AG04450 (cell line): ENCODE results near the gene NT5C2. TPM values are rescaled to one million over a fixed set of nuclear protein-coding genes. Genes with fewer than 3 reads are reported as not detected.

Experiments used
- CTCF ChIA-PET: fragments of 300-600, 350-600 bp; formaldehyde crosslinking; extraction: SDS; loops from one replicate; lab custom pipeline; 2022; ENCODE audit warnings: antibody characterized with exemption, inconsistent platforms; lab: Charles Lee
- POLR2A ChIA-PET: fragments of 350-600 bp; formaldehyde crosslinking; extraction: SDS; loops from one replicate; lab custom pipeline; 2021; ENCODE audit warnings: antibody characterized with exemption, inconsistent platforms; lab: Yijun Ruan, JAX
- DNase-seq: peaks from one replicate; pipeline ENCODE4 v3.0.0-alpha.2; 2011; ENCODE audit warnings: low read depth, low spot score
- H3K27ac ChIP-seq: one replicate; pipeline ENCODE4 v1.5.1; 2012; ENCODE audit warnings: low read depth, low read length, control low read depth
- H3K27me3 ChIP-seq: one replicate; pipeline ENCODE4 v1.6.0; 2012; ENCODE audit warnings: low read length; ENCODE audit not compliant: control insufficient read depth, insufficient read depth
- H3K4me3 ChIP-seq: 2 replicates; pipeline ENCODE4 v1.5.1; 2011; ENCODE audit warnings: mild to moderate bottlenecking, low read depth, low read length, control low read depth
- H3K9me3 ChIP-seq: 2 replicates; pipeline ENCODE4 v1.5.1; 2012; ENCODE audit warnings: low read length; ENCODE audit not compliant: control insufficient read depth, insufficient read depth
- polyA plus RNA-seq: library from polyadenylated mRNA; depleted of rRNA; stranded (reverse); fragments of >200 nt; gene quantifications from 2 replicates; pipeline ENCODE4 v1.2.3, GENCODE V29; 2011
- TF ChIP-seq, protein P1 (sequence below): IDR thresholded peaks from 2 replicates; pipeline ENCODE4 v1.5.1; 2011; ENCODE audit warnings: low read depth, low read length, control low read depth, inconsistent platforms

NT5C2 gene
- polyA plus RNA-seq, 1 experiment, result 117 TPM

DNA sequence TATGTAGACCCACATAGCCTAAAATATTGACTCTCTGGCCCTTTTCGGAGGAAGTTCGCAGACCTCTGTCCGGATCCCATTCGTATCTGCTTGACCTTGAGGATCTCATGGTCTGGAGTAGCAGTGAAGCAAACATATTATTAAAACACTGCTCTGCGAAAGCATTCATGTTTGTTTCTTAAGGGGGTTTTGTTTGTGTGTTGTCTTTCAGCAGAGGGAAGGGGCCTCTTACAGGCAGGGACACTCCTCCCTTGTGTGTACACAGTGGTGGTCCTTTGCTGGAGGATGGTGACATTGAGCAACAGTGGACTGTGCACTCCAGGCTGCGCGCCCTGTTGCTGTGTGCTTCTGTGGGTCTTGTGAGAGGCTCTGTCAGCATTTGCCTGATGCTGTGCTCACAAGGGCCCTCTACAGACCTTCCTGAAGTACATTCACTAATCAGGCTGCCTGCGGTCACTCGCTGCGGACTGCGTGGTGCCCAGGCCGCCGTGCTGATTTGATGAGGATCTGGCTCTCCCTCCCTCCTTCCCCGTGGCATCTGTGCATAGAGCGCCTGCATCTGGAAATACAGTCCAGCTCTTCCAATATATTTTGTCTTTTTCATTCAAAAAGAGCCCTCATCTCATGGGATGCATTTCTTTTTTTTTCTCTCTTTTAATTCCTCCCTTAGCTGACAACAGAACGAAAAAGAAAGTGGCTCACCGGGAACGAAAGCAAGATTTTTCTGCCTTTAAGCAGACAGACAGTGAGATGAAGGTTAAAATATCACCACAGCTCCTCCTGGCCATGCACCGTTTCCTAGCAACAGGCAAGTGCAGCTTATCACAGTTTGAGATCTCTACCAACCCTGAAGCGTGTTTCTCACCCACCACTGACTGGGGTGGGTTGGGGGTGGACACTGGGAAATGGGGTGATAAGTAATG, 139.2 kb downstream of the NT5C2 start:
- peak; percentile 45 for DNase-seq
- ChIA-PET CTCF (interaction anchor here (0.6 to 2.4 kb wide), 3 partner anchors 128 to 294 kb away, joined by 3 to 10 read pairs (median 4); partner anchors contain the start of gene CNNM2), POLR2A (interaction anchor here (0.6 to 1.1 kb wide), 3 partner anchors 9 to 136 kb away, joined by 3 to 4 read pairs (median 3); partner anchors contain the start of gene CNNM2)
- Histone ChIP-seq H3K4me3 (peak overlapping the region; percentile 44), H3K9me3 (peaks cover 2% of the 10 kb centered on the region; the same call in 1 of the 2 replicates), H3K27me3 (no peaks in the 10 kb centered on the region), H3K27ac (peak overlapping the region; percentile 39)
- TF ChIP-seq, protein P1, sequence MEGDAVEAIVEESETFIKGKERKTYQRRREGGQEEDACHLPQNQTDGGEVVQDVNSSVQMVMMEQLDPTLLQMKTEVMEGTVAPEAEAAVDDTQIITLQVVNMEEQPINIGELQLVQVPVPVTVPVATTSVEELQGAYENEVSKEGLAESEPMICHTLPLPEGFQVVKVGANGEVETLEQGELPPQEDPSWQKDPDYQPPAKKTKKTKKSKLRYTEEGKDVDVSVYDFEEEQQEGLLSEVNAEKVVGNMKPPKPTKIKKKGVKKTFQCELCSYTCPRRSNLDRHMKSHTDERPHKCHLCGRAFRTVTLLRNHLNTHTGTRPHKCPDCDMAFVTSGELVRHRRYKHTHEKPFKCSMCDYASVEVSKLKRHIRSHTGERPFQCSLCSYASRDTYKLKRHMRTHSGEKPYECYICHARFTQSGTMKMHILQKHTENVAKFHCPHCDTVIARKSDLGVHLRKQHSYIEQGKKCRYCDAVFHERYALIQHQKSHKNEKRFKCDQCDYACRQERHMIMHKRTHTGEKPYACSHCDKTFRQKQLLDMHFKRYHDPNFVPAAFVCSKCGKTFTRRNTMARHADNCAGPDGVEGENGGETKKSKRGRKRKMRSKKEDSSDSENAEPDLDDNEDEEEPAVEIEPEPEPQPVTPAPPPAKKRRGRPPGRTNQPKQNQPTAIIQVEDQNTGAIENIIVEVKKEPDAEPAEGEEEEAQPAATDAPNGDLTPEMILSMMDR, result peak; percentile 63

DNA sequence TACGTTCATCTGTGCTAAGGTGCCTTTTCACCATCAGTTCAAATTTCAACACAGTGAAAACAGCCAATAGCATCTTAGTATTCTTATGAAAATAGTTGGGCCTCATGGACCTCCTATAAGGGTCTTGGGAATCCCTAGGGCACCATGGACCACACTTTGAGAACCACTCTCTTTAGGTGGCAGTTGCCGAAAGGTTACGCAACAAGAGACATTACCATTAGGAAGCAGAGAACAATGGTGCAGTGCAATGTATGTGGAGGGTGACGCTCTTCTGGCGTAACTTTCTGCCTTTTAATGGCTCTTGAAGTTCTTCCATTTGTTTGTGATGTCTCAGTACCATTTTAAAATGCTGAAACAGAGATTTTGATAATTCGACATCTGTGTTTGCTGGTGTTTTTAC, 143.8 kb downstream of the NT5C2 start:
- no peak overlapping the region for H3K4me3 ChIP-seq
- H3K27ac ChIP-seq, result no peak overlapping the region
- TF ChIP-seq, protein P1, result no peak
- no peaks in the 10 kb centered on the region for H3K9me3 ChIP-seq
- no peak for DNase-seq
- POLR2A ChIA-PET, result no interaction called here
- H3K27me3 ChIP-seq, result no peaks in the 10 kb centered on the region
- CTCF ChIA-PET, result no interaction called here

DNA sequence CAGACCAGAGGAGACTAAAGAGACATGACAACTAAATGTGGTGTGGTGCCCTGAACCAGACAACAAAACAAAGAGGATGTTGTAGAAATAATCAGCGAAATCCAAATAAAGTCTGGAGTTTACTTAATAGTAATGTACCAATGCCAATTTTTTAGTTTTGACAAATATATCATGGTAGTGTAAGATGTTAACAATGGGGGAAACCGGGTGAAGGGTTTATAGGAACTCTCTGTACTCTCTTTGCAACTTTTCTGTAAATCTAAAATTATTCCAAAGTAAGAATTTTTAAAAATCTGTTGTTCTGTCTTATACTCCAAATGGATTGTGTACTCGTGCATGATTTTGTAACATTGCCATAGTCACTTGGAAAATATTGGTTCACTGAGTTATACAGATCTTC, 145.7 kb downstream of the NT5C2 start:
- H3K27ac ChIP-seq, result no peak overlapping the region
- no peaks in the 10 kb centered on the region for H3K27me3 ChIP-seq
- POLR2A ChIA-PET, result no interaction called here
- no peaks in the 10 kb centered on the region for H3K9me3 ChIP-seq
- no peak for DNase-seq
- CTCF ChIA-PET, result interaction anchor here (0.8 kb wide), 1 partner anchor 122 kb away, joined by 3 read pairs; no protein-coding TSS in a partner anchor
- no peak overlapping the region for H3K4me3 ChIP-seq
- TF ChIP-seq, protein P1, result no peak

DNA sequence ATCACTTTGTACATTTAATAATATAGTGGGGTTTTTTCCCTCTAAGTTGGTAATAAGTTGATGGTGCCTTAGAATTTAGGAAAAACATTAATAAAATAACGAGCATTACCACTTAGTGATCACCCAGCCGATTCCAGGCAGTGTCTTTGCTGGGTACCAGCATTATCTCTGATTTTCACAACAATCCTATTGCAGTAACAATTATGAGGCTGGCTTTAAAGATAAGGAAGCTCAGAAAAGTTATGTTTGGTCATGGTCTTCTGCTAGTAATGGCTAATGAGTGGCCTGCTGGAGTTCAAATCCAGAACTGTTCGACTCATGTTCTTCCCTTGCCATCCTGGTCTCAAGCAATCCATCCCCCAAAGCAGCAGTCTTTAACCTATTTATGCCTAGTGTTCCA, 147.1 kb downstream of the NT5C2 start:
- ChIA-PET CTCF (interaction anchor here (1.3 kb wide), 1 partner anchor 199 kb away, joined by 3 read pairs; no protein-coding TSS in a partner anchor), POLR2A (interaction anchor here (1.1 to 1.6 kb wide), 3 partner anchors 24 to 128 kb away, joined by 6 to 7 read pairs (median 7); partner anchors contain the start of gene CNNM2)
- Histone ChIP-seq H3K27ac (peak overlapping the region; percentile 94), H3K4me3 (no peak overlapping the region), H3K9me3 (no peaks in the 10 kb centered on the region), H3K27me3 (no peaks in the 10 kb centered on the region)
- TF ChIP-seq, protein P1, result no peak
- DNase-seq, result no peak
